Measurements from ENCODE around the gene CCDC92B.
"Not testable (repeated sequence)": the region's sequence is repeated elsewhere in the genome, so short reads cannot be mapped to it uniquely, and the experiment has no call there.

CCDC92B gene

DNA sequence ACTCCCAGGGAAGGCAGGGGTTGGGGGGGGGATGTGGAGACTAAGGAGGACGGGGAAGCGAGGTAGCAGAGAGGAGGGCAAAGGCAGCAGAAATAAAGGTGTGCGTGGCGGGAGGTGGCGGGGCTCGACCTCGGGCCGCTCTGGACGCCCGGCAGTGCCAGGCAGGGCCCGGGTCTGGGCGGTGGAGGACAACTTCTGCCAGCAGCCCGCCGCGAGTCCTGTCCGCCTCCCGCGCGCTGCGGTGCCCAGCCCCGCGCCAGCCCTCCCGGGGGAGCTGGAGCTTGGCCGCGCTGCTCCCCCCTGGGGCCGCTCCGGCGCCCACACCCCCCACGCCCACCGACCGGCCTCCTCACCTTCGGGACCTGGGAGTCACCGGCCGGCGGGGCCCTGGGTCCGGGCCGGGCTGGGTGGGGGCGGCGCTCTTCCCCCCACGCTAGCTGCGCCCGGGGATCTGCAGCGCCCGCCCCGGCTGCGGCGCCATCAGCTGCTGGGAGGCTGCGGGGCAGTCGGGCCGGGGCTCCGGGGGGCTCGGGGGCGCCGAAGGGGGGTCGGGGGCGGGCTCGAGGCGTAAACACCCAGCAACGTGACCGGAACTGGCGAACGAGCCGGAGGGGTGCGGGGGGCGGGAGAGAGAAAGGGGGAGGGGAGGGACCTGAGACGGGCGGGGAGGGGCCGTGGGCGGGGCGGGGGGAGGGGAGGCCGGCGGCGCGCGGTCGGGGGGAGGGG is at the start of gene CCDC92B:
Gene CCDC92B (minus strand): TSS at position 595 of the 726 bp plus-strand sequence. CDS start 14,507 bp downstream, outside the sequence.
- DNase-seq = no peak

DNA sequence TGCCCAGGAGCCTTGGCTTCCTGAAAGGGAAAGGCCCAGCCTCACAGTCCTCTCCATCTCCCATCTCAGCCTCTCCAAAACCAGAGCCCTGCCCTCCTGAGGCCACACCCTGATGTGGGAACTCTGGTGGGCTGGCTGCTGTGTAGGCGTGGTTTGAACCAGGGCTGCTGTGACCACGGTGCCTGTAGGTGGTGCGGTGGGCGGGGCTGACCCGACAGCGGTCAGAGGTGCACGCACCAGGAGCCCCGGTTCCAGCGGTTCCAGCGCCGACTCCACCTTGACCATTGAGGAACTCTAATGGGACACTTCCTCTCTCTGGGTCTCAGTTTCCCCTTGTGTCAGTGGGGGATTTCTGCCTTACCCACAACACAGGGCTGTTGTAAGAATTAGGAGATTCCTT is 49.2 kb upstream of the CCDC92B start:
- DNase-seq = no peak

DNA sequence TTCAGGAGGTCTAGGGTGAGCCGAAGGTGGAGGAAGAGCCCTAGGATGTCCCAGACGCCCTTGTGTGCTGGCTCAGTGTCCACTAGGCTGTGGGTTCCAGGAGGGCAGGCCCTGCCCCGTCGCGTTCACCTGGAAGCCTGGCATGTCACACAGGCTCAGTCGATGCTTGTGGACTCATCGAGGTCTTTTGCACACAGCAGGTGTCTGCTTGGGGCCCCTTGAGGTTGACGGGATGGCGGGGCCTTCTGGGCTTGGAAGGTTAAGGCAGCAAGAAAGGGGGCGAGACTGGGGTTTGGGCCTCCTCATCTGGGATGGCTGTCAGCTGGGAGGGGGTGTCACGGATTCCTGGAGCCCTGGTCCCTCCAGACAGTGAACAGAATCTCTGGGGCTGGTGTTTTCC is 48.7 kb upstream of the CCDC92B start:
- no peak for DNase-seq

DNA sequence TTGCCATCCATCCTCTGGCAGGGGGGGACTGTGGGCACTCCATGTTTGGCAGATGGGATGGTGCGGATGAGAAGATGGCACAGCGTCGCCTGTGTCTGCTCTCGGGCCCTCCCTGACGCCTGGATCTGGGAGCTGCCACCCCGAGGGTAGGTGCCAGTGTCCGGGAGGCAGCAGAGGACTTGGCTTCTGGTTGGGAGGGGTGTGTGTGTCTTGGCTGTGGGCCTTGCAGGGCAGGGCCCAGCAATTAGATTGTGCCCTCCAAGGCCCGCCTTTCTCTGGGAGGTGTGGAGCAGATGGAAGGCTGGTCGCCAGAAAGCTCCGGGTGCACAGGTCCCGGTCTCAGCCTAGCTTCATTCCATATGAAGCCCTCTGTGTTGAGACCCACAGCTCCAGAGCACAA is 48.2 kb upstream of the CCDC92B start:
- DNase-seq = no peak

DNA sequence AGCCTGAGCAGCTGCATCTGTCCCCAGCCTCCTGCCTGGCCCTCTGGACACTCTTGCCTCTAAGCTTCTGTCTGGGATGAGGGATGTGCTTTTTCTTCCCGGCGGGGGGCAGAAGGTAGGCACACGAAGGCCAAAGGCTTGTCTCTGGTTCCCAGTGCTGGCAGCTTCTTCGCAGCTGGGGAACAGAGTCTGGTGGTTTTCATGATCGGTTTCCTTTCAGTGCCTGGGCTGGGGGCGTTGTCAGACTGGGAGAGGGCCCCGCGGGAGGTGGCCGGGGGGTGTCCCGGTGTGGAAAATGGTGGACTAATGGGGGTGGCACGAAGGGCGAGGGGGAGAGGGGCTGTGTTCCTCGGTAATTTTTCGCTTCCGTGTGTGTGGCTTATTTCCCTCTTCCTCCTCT is 47.8 kb upstream of the CCDC92B start:
- DNase-seq = no peak

DNA sequence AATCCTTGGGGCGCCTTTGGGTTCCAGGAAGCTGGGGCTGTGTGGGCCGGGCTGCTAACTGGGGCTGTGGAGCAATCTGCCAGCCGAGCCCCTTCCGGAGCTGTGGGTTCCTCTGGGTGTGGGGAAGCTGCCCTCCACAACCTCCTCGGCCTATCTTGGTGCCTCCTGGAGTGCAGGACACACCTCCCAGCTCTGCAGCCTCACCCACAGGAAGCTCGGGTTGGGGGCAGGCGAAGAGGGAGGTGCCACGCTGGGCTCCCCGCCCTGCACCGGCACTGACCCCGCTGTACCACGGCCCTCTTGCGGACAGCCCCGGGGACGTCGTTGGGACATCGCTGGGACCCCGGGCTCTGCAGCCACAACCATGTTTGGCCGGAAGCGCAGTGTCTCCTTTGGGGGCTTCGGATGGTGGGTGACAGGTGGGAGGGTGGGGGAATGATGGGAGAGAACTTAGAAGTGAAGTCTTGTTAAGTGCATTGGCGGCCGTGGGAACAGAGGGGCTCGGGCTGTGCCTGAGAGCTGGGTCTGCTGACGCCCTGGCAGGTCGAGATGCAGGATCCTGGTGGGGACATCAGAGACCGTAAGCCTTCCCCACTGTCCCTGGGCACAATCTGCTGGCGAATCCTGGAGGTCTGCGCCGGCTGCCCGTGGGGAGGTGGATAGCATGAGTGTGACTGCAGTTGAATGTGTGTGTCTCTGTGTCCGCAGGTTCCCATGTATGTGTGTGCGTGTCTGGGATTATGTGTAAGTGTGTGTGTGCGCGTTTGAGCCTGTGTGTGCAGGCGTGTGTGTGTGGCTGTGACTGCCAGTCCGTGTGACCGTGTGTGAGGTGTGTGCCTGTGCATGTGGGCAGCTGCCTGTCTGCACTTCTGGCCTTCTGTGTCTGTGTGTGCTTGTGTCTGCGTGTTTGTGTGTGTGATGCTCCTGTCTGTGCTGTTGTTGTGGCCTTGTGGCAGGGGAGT is 47.0 kb upstream of the CCDC92B start, which contains the start of gene RAP1GAP2:
Gene RAP1GAP2 (plus strand): TSS at position 275 of the 962 bp plus-strand sequence. CDS start 90 bp downstream, at position 365.
- DNase-seq = peak; percentile 54 to 66

DNA sequence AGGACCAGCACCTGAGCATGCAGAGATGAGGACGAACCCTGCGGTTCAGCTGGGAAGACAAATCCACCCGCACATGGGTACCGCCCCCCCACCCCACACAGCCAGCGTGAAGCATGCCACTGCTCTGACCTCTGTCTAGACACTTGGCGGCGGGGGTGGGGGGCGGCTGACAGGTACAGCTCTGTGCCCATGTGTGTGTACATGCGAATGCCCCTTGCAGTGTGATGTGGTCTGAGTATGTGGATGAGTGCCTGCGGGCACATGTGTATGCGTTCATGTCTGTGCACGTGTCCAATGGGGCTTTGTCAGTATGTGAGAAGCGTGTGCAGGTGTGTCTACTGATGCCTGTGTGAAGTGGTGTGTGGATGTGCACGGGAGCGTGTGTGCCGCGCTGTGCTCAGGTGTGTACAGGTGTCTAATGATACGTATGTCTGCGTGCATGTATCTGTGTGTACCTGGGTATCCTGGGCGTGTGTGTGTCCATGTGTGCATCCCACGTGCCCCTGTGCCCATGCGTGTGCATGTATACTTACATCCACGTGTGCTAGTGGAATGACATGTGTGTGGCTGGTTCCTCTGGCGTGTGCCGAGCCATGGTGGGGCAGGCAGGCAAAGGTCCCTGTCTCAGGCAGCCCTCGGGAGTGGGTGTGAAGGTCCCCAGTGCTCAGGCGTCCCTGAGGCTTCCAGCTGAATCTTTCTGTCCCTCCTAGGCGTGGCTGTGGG is 46.1 kb upstream of the CCDC92B start:
- DNase-seq = no peak

DNA sequence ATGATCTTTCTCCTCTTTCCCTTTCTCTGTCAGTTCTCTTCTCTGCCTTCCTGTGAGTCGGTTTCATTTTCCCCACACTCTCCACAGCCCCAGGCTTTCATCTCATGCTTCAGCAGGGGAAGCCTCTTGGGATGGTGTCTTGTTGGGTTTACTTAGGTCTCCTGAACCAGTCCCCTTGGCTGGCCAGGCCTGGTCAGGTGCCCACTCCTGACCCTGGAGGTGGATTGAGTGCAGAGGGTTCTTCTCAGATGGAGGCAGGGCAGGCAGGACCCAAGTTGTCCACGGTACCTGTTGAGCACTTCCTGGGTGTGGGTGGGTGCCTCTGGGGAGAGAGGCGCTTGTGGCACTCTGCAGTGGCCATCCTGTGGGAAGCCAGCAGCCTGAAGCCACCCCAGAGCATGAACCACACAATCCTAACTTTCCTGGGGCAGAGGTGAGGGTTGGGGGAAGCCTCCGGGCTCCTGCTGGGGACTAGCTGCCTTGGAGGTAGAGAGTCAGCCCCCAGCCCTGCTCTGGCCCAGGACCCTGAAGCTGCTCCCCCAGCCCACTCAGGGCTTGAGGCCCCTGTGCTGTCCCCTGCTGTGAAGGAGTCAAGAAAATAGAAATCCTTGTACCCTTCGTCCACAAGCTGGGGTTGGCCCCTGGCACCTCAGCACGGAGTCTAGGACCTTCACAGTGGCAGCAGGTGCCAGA is 44.8 kb upstream of the CCDC92B start:
- no peak for DNase-seq

DNA sequence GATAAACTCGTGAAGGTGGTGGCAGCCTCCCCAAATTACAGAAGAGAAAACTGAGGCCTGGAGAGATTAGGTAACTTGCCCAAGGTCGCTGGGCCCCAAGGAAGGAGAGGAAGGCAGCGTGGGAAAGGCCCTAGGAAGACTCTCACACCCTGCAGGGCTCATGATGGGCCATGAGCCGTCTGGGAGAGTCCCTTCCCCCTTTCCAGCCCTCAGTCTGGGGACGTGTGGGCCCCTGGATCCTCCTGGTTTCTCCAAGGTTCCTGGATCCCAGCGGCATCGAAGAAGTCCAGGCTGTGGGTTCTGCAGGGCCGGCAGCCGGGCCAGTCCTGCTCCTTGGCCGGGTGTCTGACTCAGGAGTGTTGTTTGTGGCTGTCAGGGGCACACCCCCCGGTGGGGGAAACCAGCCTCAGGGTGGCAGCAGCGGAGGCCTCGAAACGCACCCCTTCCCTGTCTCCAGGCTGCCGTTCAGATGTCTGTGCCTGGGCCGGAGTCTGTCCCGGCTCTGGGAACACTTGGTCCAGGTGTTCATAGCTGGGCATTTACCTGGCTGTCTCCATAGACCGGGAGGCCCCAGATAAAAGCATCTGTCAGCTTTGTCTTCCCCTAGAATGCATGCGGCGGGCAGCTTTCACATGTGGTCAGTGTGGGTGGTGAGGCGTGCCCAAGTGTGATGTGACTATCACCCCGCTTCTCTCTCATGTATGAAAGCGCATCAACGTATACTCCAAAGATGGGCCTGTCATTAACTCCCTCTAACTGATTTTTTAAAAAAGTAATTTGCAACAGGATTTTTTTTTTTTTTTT is 43.1 kb upstream of the CCDC92B start:
- peak; percentile 85 to 87 for DNase-seq

DNA sequence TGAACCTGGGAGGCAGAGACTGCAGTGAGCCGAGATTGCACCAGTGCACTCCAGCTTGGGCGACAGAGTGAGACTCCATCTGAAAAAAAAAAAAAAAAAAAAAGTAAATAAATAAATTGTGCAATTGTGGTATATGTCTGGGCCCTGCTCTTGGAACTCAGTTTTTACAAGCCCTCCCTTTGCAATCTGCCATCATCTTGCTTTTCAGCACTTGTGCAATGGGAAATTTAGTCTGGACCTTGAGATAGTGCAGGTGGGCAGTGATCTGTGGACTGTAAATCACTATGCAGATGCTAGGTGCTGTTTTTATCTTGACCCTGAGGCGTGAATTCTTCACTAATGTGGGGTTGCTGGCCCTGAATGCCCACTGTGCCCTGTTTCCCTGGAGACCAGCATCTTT is 40.2 kb upstream of the CCDC92B start:
- no peak for DNase-seq

DNA sequence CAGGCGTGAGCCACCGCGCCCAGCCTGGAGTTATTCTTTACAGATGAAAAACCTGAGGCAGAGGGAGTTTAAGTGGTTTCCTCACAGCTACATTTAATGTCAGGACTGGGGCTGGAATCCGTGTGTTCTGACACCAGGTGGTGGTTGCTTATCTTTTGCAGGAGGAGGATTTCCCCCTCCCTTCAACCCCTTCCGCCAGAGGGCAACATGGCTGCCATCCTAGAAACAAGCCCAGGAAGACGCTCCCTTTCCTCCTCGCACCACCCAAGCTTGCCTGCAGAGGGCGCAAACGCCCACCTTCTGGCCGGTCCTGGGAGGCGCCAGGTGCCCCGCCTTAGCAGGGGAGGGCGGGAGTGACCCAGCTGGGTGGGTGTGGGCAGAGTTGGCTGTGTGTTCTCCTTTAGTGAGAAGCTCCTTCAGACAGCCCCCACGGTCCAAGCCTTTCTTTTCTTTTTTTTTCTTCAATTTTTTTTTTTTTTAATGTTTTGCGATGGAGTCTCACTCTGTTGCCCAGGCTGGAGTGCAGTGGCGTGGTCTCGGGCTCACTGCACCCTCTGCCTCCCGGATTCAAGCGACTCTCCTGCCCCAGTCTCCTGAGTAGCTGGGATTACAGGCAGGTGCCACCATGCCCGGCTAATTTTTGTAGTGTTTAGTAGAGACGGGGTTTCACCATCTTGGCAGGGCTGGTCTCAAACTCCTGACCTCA is 36.9 kb upstream of the CCDC92B start:
- DNase-seq = peak; percentile 97 to 98

DNA sequence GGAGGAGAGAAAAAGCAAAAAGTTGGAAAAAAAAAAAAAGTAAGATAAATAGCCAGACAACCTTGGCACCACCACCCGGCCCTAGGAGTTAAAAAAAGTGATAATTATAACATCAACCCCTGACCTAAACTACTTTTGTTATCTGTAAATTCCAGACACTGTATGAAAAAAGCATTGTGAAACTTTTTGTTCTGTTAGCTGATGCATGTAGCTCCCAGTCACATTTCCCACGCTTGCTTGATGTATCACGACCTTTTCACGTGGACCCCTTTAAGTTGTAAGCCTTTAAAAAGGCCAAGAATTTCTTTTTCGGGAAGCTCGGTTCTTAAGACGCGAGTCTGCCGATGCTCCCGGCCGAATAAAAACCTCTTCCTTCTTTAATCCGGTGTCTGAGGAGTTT is 35.9 kb upstream of the CCDC92B start:
- not testable (repeated sequence) for DNase-seq

DNA sequence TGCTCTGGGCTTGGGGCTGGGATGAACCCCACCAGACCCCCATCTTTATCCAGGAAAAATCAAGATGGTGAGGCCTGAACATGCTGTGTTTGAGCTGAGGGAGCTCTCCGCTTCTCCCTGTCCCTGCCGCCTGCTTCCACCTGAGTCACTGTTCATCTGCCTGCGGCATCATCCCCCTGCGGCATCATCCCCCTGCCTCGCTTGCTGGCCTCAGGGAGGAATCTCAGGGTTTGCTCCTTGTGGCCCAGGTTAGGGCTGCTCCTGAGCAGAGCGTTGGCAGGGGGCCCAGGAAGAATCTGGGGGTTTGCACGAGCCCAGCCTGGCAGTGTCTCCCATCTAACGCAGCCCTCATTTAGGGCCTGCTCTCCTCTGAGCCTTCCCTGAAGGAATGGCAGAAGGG is 35.4 kb upstream of the CCDC92B start:
- DNase-seq = no peak

DNA sequence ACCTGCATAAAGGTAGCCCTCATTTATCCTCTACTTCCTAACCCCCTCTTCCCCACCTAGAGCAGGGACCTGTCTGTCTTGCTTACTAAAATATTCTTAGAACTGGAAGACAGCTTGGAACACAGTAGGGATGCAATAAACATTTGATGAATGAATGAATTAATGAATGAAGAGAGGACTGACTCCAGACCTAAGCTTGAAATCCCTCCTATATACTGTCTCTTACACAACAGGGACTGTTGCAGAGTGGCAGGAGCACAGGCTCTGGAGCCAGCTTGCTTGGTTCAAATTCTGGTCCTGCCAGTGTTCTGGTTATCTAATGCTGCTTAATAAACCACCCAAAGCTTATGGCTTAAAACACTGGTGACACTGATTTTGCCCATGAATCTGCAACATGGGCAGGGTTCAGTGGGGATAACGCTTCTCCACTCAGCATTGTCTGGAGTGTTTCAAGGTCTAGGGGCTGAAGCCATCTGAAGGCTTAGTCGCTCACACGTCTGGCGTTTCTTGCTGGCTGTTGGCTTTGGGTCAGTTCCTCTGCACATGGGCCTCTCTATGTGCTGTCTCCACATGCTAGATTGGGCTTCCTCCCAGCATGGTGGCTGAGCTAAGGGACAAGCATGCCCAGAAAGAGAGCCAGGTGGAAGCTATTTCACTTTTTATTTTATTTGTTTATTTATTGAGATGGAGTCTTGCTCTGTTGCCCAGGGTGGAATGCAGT is 34.0 kb upstream of the CCDC92B start:
- DNase-seq = no peak

DNA sequence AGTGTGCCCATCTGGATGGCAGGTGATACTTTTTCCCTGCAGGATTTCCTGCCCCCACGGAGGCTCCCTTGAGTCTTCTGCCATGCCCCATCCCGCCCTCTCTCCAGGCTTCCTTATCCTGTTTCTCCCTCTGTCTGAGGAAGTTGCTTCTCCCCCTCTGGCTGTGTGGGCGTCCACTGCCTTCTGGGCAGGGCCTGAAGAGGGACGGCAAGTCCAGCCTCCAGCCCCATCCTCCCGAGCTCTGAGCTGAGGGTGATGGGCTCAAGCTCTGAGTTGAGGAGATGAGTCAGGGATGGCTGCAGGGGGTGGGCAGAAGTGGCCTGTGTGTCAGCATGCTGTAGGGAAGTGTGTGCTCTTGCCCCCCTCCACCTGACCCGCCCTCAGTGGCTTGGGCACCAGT is 32.6 kb upstream of the CCDC92B start:
- DNase-seq = no peak

DNA sequence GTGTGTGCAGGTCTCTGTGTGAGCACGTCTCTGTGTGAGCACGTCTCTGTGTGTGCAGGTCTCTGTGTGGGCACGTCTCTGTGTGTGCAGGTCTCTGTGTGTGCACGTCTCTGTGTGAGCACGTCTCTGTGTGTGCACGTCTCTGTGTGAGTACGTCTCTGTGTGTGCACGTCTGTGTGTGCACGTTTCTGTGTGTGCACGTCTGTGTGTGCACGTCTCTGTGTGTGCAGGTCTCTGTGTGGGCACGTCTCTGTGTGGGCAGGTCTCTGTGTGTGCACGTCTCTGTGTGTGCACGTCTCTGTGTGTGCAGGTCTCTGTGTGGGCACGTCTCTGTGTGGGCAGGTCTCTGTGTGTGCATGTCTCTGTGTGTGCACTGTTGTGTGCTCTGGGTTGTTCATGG is 32.1 kb upstream of the CCDC92B start:
- not testable (repeated sequence) for DNase-seq

DNA sequence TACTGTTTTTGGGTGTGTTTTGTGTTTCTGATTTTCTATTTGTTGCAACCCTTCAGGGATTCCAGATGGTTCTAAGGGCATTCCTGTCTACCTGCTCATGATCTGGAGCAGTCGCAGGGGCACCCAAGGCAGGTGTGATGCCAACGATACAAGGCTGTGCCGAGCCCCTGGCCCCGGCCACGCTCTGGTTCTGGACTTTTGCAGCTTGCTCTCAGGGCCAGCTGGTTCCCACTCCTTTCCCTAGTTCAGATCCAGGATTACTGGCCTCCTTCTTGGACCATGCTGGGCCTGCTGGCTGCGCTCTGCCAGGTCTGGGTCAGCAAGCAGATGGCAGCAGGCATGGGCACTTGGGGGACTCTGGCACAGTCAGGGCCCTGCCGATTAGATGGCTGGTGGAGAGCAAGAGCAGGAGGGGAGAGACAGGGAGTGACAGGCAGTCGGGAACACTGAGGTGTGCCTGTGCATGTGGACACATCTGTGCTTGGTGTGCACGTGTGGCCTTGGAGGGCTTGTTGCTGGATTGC is 31.5 kb upstream of the CCDC92B start:
- DNase-seq = no peak

DNA sequence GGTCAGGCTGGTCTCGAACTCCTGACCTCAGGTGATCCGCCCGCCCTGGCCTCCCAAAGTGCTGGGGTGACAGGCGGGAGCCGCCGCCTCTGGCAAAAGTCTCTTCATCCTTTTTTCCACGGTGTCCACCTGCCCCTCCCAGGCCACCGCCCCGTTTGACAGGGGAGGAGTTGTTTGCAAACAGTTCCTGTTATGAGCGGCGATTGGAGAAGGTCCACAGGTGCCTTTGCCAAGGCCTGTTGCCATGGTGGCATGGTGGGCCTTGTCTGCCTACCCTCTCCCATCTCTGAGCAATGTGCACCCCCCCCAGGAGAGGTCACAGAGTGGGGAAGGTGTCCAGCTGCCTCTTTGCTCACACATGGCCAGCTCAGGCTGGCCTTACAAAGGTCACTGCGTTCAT is 30.8 kb upstream of the CCDC92B start:
- no peak for DNase-seq

DNA sequence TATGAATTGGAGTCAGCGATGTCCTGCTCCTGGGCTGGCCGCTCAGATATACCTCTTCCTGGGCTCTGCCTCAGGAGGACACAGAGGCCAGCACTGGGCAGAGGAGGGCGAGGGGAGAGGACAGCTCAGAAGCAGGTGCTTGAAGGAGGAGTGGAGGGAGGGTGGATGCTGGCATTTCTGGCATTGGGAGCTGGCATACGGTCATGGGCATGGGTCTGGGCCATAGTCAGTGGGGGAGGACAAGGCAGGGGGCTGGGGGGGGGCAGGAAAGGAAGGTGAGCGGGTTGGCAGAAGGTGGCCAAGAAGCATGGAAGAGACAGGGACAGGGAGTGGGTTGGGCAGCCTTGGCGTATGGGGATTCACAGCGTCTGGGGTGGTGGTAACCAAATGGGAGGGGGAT is 30.1 kb upstream of the CCDC92B start:
- no peak for DNase-seq

DNA sequence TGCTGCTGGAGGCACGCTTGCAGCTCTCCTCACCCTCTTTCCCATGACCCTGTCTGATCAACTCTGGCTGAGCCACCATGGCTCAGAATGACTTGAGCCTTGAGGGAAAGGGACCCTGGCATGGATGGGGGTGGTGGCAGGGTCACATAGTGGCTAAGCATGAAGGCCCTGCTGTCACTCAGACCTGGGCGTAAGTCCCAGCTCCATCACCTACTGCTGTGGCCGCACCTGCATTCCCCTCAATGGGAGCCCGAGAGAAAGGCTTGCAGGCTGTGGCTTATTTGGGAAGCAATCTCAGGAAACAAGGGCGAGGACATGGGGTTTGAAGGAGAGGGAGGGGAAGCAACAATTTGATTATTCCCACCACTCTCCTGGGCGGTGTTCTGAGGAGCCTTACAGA is 29.0 kb upstream of the CCDC92B start:
- no peak for DNase-seq
